Measurements from ENCODE around the gene HEXB. TPM values are rescaled to one million over a fixed set of nuclear protein-coding genes. Genes with fewer than 3 reads are reported as not detected.

The HEXB gene
- total RNA-seq, 1 experiment from 2014 or later: 248 TPM

- CTCF ChIA-PET: no interaction called here
- POLR2A ChIA-PET: interaction anchor here (0.5 kb wide), 1 partner anchor 17 kb away, joined by 3 read pairs; no protein-coding TSS in a partner anchor
- DNase-seq (ENCODE audit: low read depth, low spot score) (no peak), ATAC-seq (no peak)
- Histone ChIP-seq H3K4me3 (ENCODE audit: low read depth in 2 of 2, low read length in 2 of 2) (no peak overlapping the region), H3K27me3 (ENCODE audit: control insufficient read depth, insufficient read depth, low read length) (no peaks in the 10 kb centered on the region), H3K4me1 (ENCODE audit: control insufficient read depth, insufficient read depth, low read length) (peaks cover 52% of the 10 kb centered on the region), H3K27ac (ENCODE audit: low read length) (no peak overlapping the region; the same call in 1 of the 2 replicates), H3K9me3 (ENCODE audit: control insufficient read depth, insufficient read depth, low read depth, low read length) (no peaks in the 10 kb centered on the region), H3K36me3 (ENCODE audit: control insufficient read depth, insufficient read depth, low read length) (peaks cover 7% of the 10 kb centered on the region)
- in situ Hi-C loops (cut with HindIII; ENCODE audit: low pct_unique_long_range_greater_than_20kb, low sequenced_read_pairs): no loop called here
- TF ChIP-seq POLR2AphosphoS5 (IDR thresholded peaks at IDR 0.05; ENCODE audit: low read depth, low read length) (no peak), SIN3A (IDR thresholded peaks at IDR 0.05; ENCODE audit: borderline replicate concordance, insufficient read depth, low read depth, low read length) (no peak), TCF7L2 (IDR thresholded peaks at IDR 0.05; ENCODE audit: low read depth, low read length) (no peak), REST (IDR thresholded peaks at IDR 0.05; ENCODE audit: insufficient read depth in 1 of 2, low read depth in 2 of 2, low read length in 1 of 2) (no peak)
- TF ChIP-seq, protein P1, sequence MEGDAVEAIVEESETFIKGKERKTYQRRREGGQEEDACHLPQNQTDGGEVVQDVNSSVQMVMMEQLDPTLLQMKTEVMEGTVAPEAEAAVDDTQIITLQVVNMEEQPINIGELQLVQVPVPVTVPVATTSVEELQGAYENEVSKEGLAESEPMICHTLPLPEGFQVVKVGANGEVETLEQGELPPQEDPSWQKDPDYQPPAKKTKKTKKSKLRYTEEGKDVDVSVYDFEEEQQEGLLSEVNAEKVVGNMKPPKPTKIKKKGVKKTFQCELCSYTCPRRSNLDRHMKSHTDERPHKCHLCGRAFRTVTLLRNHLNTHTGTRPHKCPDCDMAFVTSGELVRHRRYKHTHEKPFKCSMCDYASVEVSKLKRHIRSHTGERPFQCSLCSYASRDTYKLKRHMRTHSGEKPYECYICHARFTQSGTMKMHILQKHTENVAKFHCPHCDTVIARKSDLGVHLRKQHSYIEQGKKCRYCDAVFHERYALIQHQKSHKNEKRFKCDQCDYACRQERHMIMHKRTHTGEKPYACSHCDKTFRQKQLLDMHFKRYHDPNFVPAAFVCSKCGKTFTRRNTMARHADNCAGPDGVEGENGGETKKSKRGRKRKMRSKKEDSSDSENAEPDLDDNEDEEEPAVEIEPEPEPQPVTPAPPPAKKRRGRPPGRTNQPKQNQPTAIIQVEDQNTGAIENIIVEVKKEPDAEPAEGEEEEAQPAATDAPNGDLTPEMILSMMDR (IDR thresholded peaks at IDR 0.05): no peak
- intact Hi-C loops (cut with micrococcal nuclease; ENCODE audit: unreplicated experiment): no loop called here
- BruUV-seq (replicated peaks): no TSS peak
Observed at GRCh38 chr5:74636552-74636951, 48.5 kb upstream of the HEXB start.

GRCh38 chr5:74638544-74638969, 46.5 kb upstream of the HEXB start:
- intact Hi-C loops (cut with micrococcal nuclease; ENCODE audit: unreplicated experiment): no loop called here
- H3K27ac ChIP-seq (ENCODE audit: low read length): peak overlapping the region; percentile 78
- no peak for ATAC-seq
- H3K4me3 ChIP-seq (ENCODE audit: low read depth in 2 of 2, low read length in 2 of 2): peak overlapping the region; percentile 79 to 88
- DNase-seq (ENCODE audit: low read depth, low spot score): peak; percentile 22
- ChIA-PET POLR2A (interaction anchor here (0.6 to 0.7 kb wide), 2 partner anchors 133 to 178 kb away, joined by 3 read pairs; no protein-coding TSS in a partner anchor), CTCF (no interaction called here)
- peaks cover 36% of the 10 kb centered on the region for H3K4me1 ChIP-seq (ENCODE audit: control insufficient read depth, insufficient read depth, low read length)
- TF ChIP-seq, protein P1 (IDR thresholded peaks at IDR 0.05): no peak
- TF ChIP-seq TCF7L2 (IDR thresholded peaks at IDR 0.05; ENCODE audit: low read depth, low read length) (no peak), REST (IDR thresholded peaks at IDR 0.05; ENCODE audit: insufficient read depth in 1 of 2, low read depth in 2 of 2, low read length in 1 of 2) (no peak), POLR2AphosphoS5 (IDR thresholded peaks at IDR 0.05; ENCODE audit: low read depth, low read length) (no peak), SIN3A (IDR thresholded peaks at IDR 0.05; ENCODE audit: borderline replicate concordance, insufficient read depth, low read depth, low read length) (no peak)
- H3K9me3 ChIP-seq (ENCODE audit: control insufficient read depth, insufficient read depth, low read depth, low read length): no peaks in the 10 kb centered on the region
- H3K27me3 ChIP-seq (ENCODE audit: control insufficient read depth, insufficient read depth, low read length): no peaks in the 10 kb centered on the region
- H3K36me3 ChIP-seq (ENCODE audit: control insufficient read depth, insufficient read depth, low read length): peaks cover 7% of the 10 kb centered on the region
- BruUV-seq (replicated peaks): TSS peak; percentile 52
- in situ Hi-C loops (cut with HindIII; ENCODE audit: low pct_unique_long_range_greater_than_20kb, low sequenced_read_pairs): no loop called here

All from Panc1 (cell line).